ENCODE measurements around the gene KCNMA1.

KCNMA1 gene

GRCh38 chr10:77566914-77567566 lies 70.6 kb downstream of the KCNMA1 start:
- H3K4me2 ChIP-seq: no peak overlapping the region
- TF ChIP-seq CTCF (conservative IDR thresholded peaks at IDR 0.05; ENCODE audit: low read depth, low read length): no peak
- H4K20me1 ChIP-seq (ENCODE audit: insufficient read depth): no peaks in the 10 kb centered on the region
- no peaks in the 10 kb centered on the region for H3K36me3 ChIP-seq (ENCODE audit: insufficient read depth)
- H3K4me1 ChIP-seq (ENCODE audit: low read depth, poor library complexity, severe bottlenecking): no peaks in the 10 kb centered on the region
- no peak overlapping the region for H2AFZ ChIP-seq (ENCODE audit: low read depth)
- H3K4me3 ChIP-seq (IDR thresholded peaks at IDR 0.05; ENCODE audit: insufficient read depth, low read depth, low read length): no peak overlapping the region
- H3K27me3 ChIP-seq (ENCODE audit: insufficient read depth, low read depth): no peaks in the 10 kb centered on the region
- H3K79me2 ChIP-seq (ENCODE audit: insufficient read depth, low read depth): no peaks in the 10 kb centered on the region
- H3K9ac ChIP-seq: no peak overlapping the region
- H3K27ac ChIP-seq: no peak overlapping the region

- no peak overlapping the region for H2AFZ ChIP-seq (ENCODE audit: low read depth)
- H3K4me1 ChIP-seq (ENCODE audit: low read depth, poor library complexity, severe bottlenecking): no peaks in the 10 kb centered on the region
- H3K4me2 ChIP-seq: no peak overlapping the region
- H3K79me2 ChIP-seq (ENCODE audit: insufficient read depth, low read depth): no peaks in the 10 kb centered on the region
- H3K36me3 ChIP-seq (ENCODE audit: insufficient read depth): no peaks in the 10 kb centered on the region
- TF ChIP-seq CTCF (conservative IDR thresholded peaks at IDR 0.05; ENCODE audit: low read depth, low read length): no peak
- H3K27me3 ChIP-seq (ENCODE audit: insufficient read depth, low read depth): no peaks in the 10 kb centered on the region
- no peaks in the 10 kb centered on the region for H4K20me1 ChIP-seq (ENCODE audit: insufficient read depth)
- no peak overlapping the region for H3K9ac ChIP-seq
- no peak overlapping the region for H3K4me3 ChIP-seq (IDR thresholded peaks at IDR 0.05; ENCODE audit: insufficient read depth, low read depth, low read length)
- no peak overlapping the region for H3K27ac ChIP-seq
These were observed 71.4 kb downstream of the KCNMA1 start for GRCh38 chr10:77566236-77566635.

- H3K36me3 ChIP-seq (ENCODE audit: insufficient read depth): no peaks in the 10 kb centered on the region
- no peak overlapping the region for H3K4me3 ChIP-seq (IDR thresholded peaks at IDR 0.05; ENCODE audit: insufficient read depth, low read depth, low read length)
- TF ChIP-seq CTCF (conservative IDR thresholded peaks at IDR 0.05; ENCODE audit: low read depth, low read length): no peak
- H3K9ac ChIP-seq: no peak overlapping the region
- H3K27ac ChIP-seq: no peak overlapping the region
- no peaks in the 10 kb centered on the region for H3K27me3 ChIP-seq (ENCODE audit: insufficient read depth, low read depth)
- no peaks in the 10 kb centered on the region for H3K79me2 ChIP-seq (ENCODE audit: insufficient read depth, low read depth)
- H2AFZ ChIP-seq (ENCODE audit: low read depth): no peak overlapping the region
- no peaks in the 10 kb centered on the region for H4K20me1 ChIP-seq (ENCODE audit: insufficient read depth)
- H3K4me2 ChIP-seq: no peak overlapping the region
- H3K4me1 ChIP-seq (ENCODE audit: low read depth, poor library complexity, severe bottlenecking): no peaks in the 10 kb centered on the region
These were observed 72.0 kb downstream of the KCNMA1 start for GRCh38 chr10:77565590-77566023.

- H3K27ac ChIP-seq: no peak overlapping the region
These were observed 72.6 kb downstream of the KCNMA1 start for GRCh38 chr10:77564731-77565589.

More at GRCh38 chr10:77564731-77565589, 72.6 kb downstream of the KCNMA1 start:
- H3K27me3 ChIP-seq (ENCODE audit: insufficient read depth, low read depth): no peaks in the 10 kb centered on the region
- H3K4me3 ChIP-seq (IDR thresholded peaks at IDR 0.05; ENCODE audit: insufficient read depth, low read depth, low read length): no peak overlapping the region
- H3K36me3 ChIP-seq (ENCODE audit: insufficient read depth): no peaks in the 10 kb centered on the region
- H3K9ac ChIP-seq: no peak overlapping the region
- no peaks in the 10 kb centered on the region for H3K4me1 ChIP-seq (ENCODE audit: low read depth, poor library complexity, severe bottlenecking)
- no peak for TF ChIP-seq CTCF (conservative IDR thresholded peaks at IDR 0.05; ENCODE audit: low read depth, low read length)
- H3K4me2 ChIP-seq: no peak overlapping the region
- no peaks in the 10 kb centered on the region for H3K79me2 ChIP-seq (ENCODE audit: insufficient read depth, low read depth)
- no peak overlapping the region for H2AFZ ChIP-seq (ENCODE audit: low read depth)
- no peaks in the 10 kb centered on the region for H4K20me1 ChIP-seq (ENCODE audit: insufficient read depth)

Measured in KMS-11 (cell line).